Erythroblast (primary cell): ENCODE measurements around the gene ZNF554.
A peak's percentile ranks its signal among the peaks of the same experiment; 100 is the strongest.

Experiments
- DNase-seq, 2 experiments: peaks; one replicate each; lab custom pipeline; 2025; lab: John Stamatoyannopoulos, UW
- GATA1 ChIP-seq: IDR thresholded peaks from 2 replicates; pipeline ENCODE4 v1.6.1; 2011; ENCODE audit warnings: low read depth, mild to moderate bottlenecking, control low read depth, low read length, moderate library complexity
- POLR2A ChIP-seq: IDR thresholded peaks from 2 replicates; pipeline ENCODE4 v1.6.1; 2011; ENCODE audit warnings: mild to moderate bottlenecking, low read length

ZNF554 gene

DNA sequence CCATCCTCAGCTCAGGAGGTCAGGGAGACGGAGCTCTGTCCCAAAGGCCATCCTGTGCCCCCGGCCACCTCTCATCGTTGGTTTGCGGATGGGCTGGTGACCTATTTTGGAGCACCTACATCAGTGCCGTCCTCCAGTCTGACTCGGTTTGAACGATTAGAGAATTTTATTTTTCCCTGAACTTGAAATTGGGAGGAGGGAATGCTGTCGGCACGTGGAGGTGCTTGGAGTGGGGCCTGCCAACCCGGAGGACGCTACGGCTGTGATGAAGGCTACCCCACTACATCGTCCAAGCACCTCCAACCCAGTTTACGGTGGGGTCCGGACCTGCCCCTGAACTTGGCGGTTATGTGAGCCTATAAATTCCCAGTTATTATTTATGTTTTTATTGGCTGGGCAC is 3.0 kb upstream of the ZNF554 start:
- DNase-seq, result no peak
- TF ChIP-seq GATA1 (no peak), POLR2A (no peak)

DNA sequence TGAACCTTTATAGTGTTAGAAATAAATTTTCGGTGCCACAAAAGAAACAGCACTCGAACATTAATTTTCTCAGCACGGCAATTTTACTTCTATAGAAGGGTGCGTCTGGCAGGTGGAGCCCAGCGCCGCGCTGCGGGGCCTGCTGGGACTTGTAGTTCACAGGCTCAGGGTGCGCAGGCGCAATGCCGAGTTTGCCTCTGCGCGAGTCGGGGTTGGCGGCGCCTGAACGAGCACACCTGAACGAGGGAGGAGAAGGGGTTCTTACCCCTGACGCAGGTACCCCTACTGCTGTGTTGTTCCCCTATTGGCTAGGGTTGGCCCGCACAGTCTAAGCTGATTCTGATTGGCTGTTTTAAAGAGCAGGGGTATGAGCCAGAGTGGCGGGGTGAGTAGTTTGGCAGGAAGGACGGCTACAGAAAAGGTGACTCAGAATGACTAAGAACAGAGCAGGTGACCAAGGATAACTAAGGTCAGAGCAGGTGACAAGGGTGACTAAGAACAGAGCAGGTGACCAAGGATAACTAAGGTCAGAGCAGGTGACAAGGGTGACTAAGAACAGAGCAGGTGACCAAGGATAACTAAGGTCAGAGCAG is 2.3 kb upstream of the ZNF554 start:
- peak; percentile 16 to 22 for DNase-seq

GRCh38 chr19:2820112-2820702 is 539 bp downstream of the ZNF554 start:
- TF ChIP-seq POLR2A, result no peak
- no peak for TF ChIP-seq GATA1
- DNase-seq, result peak in 1 of 2 experiments; percentile 49

- no peak for TF ChIP-seq POLR2A
- no peak for TF ChIP-seq GATA1
- DNase-seq, result no peak
These were observed 3.2 kb downstream of the ZNF554 start for GRCh38 chr19:2822846-2823245.

DNA sequence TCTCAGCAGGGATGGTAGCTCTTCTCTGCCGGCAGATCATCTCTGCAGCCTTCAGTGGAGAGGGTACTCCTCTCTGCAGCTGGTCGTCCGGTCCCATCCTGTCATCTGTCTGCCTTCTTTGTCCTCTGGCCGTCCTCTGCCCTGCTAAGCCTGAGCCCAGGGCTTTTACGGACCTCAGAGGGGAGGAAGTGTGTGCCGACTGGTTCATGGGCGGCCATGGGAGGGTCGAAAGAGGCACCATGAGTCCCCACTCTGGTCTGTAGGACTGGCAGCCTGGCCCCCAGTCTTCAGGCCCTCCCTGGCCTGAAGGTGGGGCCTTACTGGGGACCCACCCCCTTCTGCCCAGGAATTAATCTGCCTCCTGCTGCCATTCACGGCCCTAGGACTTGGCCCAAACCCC is 4.0 kb downstream of the ZNF554 start:
- DNase-seq, result no peak
- TF ChIP-seq POLR2A (no peak), GATA1 (no peak)

GRCh38 chr19:2824129-2824528 is 4.5 kb downstream of the ZNF554 start:
- no peak for DNase-seq
- TF ChIP-seq GATA1, result no peak
- no peak for TF ChIP-seq POLR2A

- TF ChIP-seq POLR2A, result no peak
- TF ChIP-seq GATA1, result no peak
These were observed 7.4 kb downstream of the ZNF554 start for GRCh38 chr19:2827022-2827421.

DNA sequence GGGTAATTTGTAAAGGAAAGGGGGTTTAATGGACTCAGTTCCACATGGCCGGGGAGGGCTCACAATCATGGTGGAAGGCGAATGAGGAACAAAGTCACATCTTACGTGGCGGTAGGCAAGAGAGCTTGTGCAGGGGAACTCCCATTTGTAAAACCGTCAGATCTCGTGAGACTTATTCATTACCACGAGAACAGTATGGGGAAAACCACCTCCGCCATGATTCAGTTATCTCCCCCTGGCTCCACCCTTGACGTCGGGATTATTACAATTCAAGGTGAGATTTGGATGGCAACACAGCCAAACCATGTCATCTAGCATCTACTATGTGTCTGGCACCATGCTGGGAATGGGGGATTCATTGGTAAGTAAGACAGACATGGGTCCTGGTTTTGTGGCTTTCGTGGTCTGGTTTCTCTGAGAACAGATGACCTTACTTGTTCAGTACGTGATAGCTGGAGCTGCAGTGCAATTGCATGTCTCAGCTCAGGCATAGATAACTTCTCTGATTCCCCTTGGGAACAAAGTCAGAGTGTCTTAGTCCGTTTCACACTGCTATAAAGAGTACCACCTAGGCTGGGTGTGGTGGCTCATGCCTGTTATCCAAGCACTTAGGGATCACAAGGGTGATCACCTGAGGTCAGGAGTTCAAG is 8.3 kb downstream of the ZNF554 start:
- DNase-seq, result no peak
- no peak for TF ChIP-seq POLR2A
- no peak for TF ChIP-seq GATA1

More at GRCh38 chr19:2827022-2827421, 7.4 kb downstream of the ZNF554 start:
- no peak for DNase-seq

GRCh38 chr19:2834294-2834871 is 14.7 kb downstream of the ZNF554 start:
- TF ChIP-seq GATA1 (no peak), POLR2A (no peak)
- DNase-seq, result no peak

DNA sequence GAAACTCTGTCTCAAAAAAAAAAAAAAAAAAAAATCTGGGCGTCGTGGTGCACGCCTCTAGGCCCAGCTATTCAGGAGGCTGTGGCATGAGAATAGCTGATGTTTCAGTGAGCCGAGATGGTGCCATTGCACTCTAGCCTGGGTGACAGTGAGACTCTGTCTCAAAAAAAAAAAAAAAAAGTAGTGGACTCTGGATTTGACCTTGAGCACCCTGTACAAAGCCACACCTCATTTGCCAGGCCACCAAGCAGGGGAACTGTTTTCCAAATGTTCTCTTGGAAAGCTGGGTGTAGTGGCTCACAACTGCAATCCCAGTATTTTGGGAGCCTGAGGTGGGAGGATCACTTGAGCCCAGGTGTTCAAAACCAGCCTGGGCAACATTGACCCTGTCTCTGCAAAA is 17.8 kb downstream of the ZNF554 start:
- TF ChIP-seq POLR2A, result no peak
- TF ChIP-seq GATA1, result no peak
- no peak for DNase-seq

DNA sequence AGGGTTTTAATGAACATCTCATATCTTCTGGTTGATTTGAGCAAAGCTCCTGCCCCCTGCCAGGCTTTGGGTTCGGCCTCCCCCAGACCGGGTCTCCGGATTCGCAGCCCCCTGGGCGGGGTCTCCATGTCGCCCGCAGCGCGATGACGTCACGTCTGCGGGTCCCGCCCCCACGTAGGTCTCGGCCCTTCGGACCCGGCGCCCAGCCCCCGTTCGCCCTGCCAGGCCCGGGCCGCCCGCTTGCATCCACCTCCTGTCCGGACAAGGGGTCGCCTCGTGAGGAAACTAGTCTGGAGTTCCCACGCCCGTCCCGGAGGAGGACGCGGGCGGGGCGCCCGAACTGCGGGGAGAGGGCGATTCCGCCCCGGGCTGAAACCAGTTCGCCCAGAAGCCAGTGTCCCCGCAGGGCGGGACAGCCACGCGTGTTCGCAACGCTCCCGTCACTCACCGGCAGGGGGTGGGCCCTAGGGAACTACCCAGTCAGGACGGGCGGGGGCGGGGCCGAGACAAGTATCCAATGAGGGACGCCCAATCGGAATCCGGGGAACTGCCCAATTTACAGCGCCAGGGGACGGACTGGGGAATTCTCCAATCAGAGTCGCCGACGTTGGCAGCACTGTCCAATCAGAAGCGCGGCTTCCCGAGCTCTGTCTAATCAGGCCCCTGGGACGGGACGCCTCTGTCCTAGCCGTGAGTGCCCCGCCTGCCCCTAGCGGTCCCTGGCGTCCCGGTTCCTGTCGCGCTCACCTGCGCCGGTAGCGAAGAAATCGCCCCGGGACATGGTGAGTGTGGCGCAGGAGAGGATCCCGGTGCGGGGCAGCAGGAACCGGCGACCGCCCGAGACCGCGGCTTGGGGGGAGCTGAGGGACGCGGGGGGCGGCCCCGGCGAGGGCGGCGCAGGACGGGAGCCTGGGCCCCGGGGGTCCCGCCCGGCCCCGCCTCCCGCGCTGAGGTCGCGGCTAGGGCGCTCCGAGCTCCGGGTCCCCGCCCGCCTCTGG is 21.4 kb downstream of the ZNF554 start, which contains the start of gene ZNF555:
Gene ZNF555, plus strand, starts transcription at position 682 of the 998 bp plus-strand sequence. Its CDS starts 98 bp downstream, at position 780.
- peak; percentile 22 for TF ChIP-seq POLR2A
- no peak for TF ChIP-seq GATA1
- DNase-seq, result peak; percentile 95 to 97

- no peak for DNase-seq
- TF ChIP-seq GATA1 (no peak), POLR2A (no peak)
These were observed 22.3 kb downstream of the ZNF554 start for GRCh38 chr19:2841855-2842574.
